ENCODE measurements around the gene URI1. TPM values are rescaled to one million over a fixed set of nuclear protein-coding genes. Genes with fewer than 3 reads are reported as not detected.

Gene URI1
- total and polyA plus RNA-seq, 10 donors = 23.8 to 64.6 (median 52.4) TPM

GRCh38 chr19:29983568-29983967 lies 41.5 kb downstream of the URI1 start:
- H3K4me1 ChIP-seq = peaks cover 0 to 56% (median 17%) of the 10 kb centered on the region in 6 donors
- no peak for DNase-seq
- H3K4me3 ChIP-seq = no peak overlapping the region
- WGBS, 5 donors = 84 to 93% (median 89%) methylated on average over 3 of the region's 3 CpGs
- H3K9me3 ChIP-seq = no peaks in the 10 kb centered on the region
- H3K27me3 ChIP-seq (replicated peaks in 1 of 7) = no peaks in the 10 kb centered on the region
- H3K36me3 ChIP-seq = peaks cover 0 to 26% (median 10%) of the 10 kb centered on the region in 6 donors
- TF ChIP-seq POLR2A (IDR thresholded peaks at IDR 0.05) (no peak), POLR2AphosphoS5 (IDR thresholded peaks at IDR 0.05) (no peak)
- TF ChIP-seq, protein P1, sequence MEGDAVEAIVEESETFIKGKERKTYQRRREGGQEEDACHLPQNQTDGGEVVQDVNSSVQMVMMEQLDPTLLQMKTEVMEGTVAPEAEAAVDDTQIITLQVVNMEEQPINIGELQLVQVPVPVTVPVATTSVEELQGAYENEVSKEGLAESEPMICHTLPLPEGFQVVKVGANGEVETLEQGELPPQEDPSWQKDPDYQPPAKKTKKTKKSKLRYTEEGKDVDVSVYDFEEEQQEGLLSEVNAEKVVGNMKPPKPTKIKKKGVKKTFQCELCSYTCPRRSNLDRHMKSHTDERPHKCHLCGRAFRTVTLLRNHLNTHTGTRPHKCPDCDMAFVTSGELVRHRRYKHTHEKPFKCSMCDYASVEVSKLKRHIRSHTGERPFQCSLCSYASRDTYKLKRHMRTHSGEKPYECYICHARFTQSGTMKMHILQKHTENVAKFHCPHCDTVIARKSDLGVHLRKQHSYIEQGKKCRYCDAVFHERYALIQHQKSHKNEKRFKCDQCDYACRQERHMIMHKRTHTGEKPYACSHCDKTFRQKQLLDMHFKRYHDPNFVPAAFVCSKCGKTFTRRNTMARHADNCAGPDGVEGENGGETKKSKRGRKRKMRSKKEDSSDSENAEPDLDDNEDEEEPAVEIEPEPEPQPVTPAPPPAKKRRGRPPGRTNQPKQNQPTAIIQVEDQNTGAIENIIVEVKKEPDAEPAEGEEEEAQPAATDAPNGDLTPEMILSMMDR (IDR thresholded peaks at IDR 0.05 in 8 of 11, conservative IDR thresholded peaks at IDR 0.05 in 3 of 11) = no peak
- H3K27ac ChIP-seq = no peak overlapping the region
- intact Hi-C loops (cut with DNase I; ENCODE audit: low total_unique reads) = no loop called here

- no peak for DNase-seq
- H3K4me1 ChIP-seq = peaks cover 0 to 41% (median 11%) of the 10 kb centered on the region in 6 donors
Observed at GRCh38 chr19:29985196-29985595, 43.2 kb downstream of the URI1 start.

GRCh38 chr19:29988351-29988750 lies 46.3 kb downstream of the URI1 start:
- 90 to 96% (median 95%) methylated on average over 9 of the region's 9 CpGs for WGBS, 5 donors
- no peaks in the 10 kb centered on the region for H3K27me3 ChIP-seq (replicated peaks in 1 of 7)
- TF ChIP-seq, protein P1 (IDR thresholded peaks at IDR 0.05 in 8 of 11, conservative IDR thresholded peaks at IDR 0.05 in 3 of 11) = no peak
- H3K4me3 ChIP-seq = no peak overlapping the region
- H3K4me1 ChIP-seq = peaks cover 0 to 12% (median 0%) of the 10 kb centered on the region in 6 donors
- H3K36me3 ChIP-seq = peaks cover 0 to 71% (median 21%) of the 10 kb centered on the region in 6 donors
- H3K27ac ChIP-seq = no peak overlapping the region
- peaks cover 0 to 18% (median 14%) of the 10 kb centered on the region in 8 donors for H3K9me3 ChIP-seq
- DNase-seq = no peak
- intact Hi-C loops (cut with DNase I; ENCODE audit: low total_unique reads) = no loop called here

More at GRCh38 chr19:29985196-29985595, 43.2 kb downstream of the URI1 start:
- Histone ChIP-seq H3K36me3 (peaks cover 0 to 42% (median 14%) of the 10 kb centered on the region in 6 donors), H3K27me3 (replicated peaks in 1 of 7) (no peaks in the 10 kb centered on the region), H3K4me3 (no peak overlapping the region), H3K27ac (no peak overlapping the region), H3K9me3 (no peaks in the 10 kb centered on the region)
- TF ChIP-seq POLR2A (IDR thresholded peaks at IDR 0.05) (no peak), POLR2AphosphoS5 (IDR thresholded peaks at IDR 0.05) (no peak)
- TF ChIP-seq, protein P1 (IDR thresholded peaks at IDR 0.05 in 8 of 11, conservative IDR thresholded peaks at IDR 0.05 in 3 of 11) = no peak
- intact Hi-C loops (cut with DNase I; ENCODE audit: low total_unique reads) = no loop called here
- 88 to 95% (median 89%) methylated on average over 2 of the region's 2 CpGs for WGBS, 5 donors

GRCh38 chr19:29992233-29992867 lies 50.3 kb downstream of the URI1 start:
- Histone ChIP-seq H3K4me3 (no peak overlapping the region), H3K4me1 (no peaks in the 10 kb centered on the region), H3K27me3 (replicated peaks in 1 of 7) (no peaks in the 10 kb centered on the region), H3K27ac (no peak overlapping the region), H3K36me3 (peaks cover 0 to 84% (median 16%) of the 10 kb centered on the region in 6 donors), H3K9me3 (peaks cover 0 to 35% (median 22%) of the 10 kb centered on the region in 8 donors)
- WGBS, 5 donors = 97 to 99% (median 97%) methylated on average over 6 of the region's 6 CpGs
- DNase-seq = no peak
- intact Hi-C loops (cut with DNase I; ENCODE audit: low total_unique reads) = no loop called here
- TF ChIP-seq POLR2A (IDR thresholded peaks at IDR 0.05) (no peak), POLR2AphosphoS5 (IDR thresholded peaks at IDR 0.05) (no peak)
- TF ChIP-seq, protein P1 (IDR thresholded peaks at IDR 0.05 in 8 of 11, conservative IDR thresholded peaks at IDR 0.05 in 3 of 11) = no peak

All from spleen (tissue), 11 donors.